Neural progenitor cell (in vitro differentiated cells): ENCODE data around the gene AP2B1. TPM values are rescaled to one million over a fixed set of nuclear protein-coding genes. Genes with fewer than 3 reads are reported as not detected.

Source experiments
- DNase-seq: peaks from one replicate; pipeline ENCODE4 v3.0.0-alpha.2; 2016; ENCODE audit warnings: low spot score
- H2AFZ ChIP-seq: fragments of 200-600 bp; sonication (generic); replicated peaks from 2 replicates; pipeline ENCODE4 v1.6.1; 2016; ENCODE audit warnings: antibody characterized with exemption
- H3F3A ChIP-seq: fragments of 200-600 bp; sonication (generic); 2 replicates; pipeline ENCODE4 v1.6.1; 2016; ENCODE audit warnings: antibody characterized with exemption, low read depth
- H3K27ac ChIP-seq: fragments of 200-600 bp; sonication (generic); 2 replicates; pipeline ENCODE4 v1.5.1; 2016; ENCODE audit warnings: mild to moderate bottlenecking
- H3K27me3 ChIP-seq: fragments of 200-600 bp; sonication (generic); 2 replicates; pipeline ENCODE4 v1.6.1; 2016; ENCODE audit warnings: mild to moderate bottlenecking, moderate library complexity
- H3K36me3 ChIP-seq: fragments of 200-600 bp; sonication (generic); 2 replicates; pipeline ENCODE4 v1.5.1; 2016
- H3K4me1 ChIP-seq: fragments of 200-600 bp; sonication (generic); 2 replicates; pipeline ENCODE4 v1.6.1; 2016; ENCODE audit warnings: mixed run types
- H3K4me2 ChIP-seq: fragments of 200-600 bp; sonication (generic); 2 replicates; pipeline ENCODE4 v1.6.1; 2016
- H3K4me3 ChIP-seq: fragments of 200-600 bp; sonication (generic); 2 replicates; pipeline ENCODE4 v1.5.1; 2016
- H3K79me2 ChIP-seq: fragments of 200-600 bp; sonication (generic); 2 replicates; pipeline ENCODE4 v1.6.1; 2016; ENCODE audit warnings: low read depth
- H3K9ac ChIP-seq: fragments of 200-600 bp; sonication (generic); 2 replicates; pipeline ENCODE4 v1.6.1; 2016
- H3K9me3 ChIP-seq: fragments of 200-600 bp; sonication (generic); 2 replicates; pipeline ENCODE4 v1.5.1; 2016; ENCODE audit warnings: low read depth
- H4K20me1 ChIP-seq: fragments of 200-600 bp; sonication (generic); 2 replicates; pipeline ENCODE4 v1.6.1; 2016; ENCODE audit warnings: low read depth
- H3K27ac Mint-ChIP-seq: 3 replicates; pipeline ENCODE4 v1.8.0; 2021; ENCODE audit warnings: mixed read lengths
- H3K27me3 Mint-ChIP-seq: 2 replicates; pipeline ENCODE4 v1.8.0; 2022; ENCODE audit warnings: low read depth, mild to moderate bottlenecking, inconsistent platforms, moderate library complexity, mixed read lengths; ENCODE audit not compliant: insufficient read depth
- H3K36me3 Mint-ChIP-seq: 3 replicates; pipeline ENCODE4 v1.8.0; 2021; ENCODE audit warnings: mixed read lengths
- H3K4me1 Mint-ChIP-seq: 3 replicates; pipeline ENCODE4 v1.8.0; 2021; ENCODE audit warnings: mixed read lengths
- H3K4me3 Mint-ChIP-seq: 3 replicates; pipeline ENCODE4 v1.8.0; 2021; ENCODE audit warnings: mild to moderate bottlenecking, moderate library complexity, mixed read lengths
- H3K9me3 Mint-ChIP-seq: 3 replicates; pipeline ENCODE4 v1.8.0; 2020; ENCODE audit warnings: mixed read lengths
- EZH2 ChIP-seq: fragments of 200-600 bp; sonication (generic); IDR thresholded peaks from 2 replicates; pipeline ENCODE4 v1.6.1; 2017; ENCODE audit warnings: antibody characterized with exemption, mild to moderate bottlenecking, moderate library complexity
- EZH2phosphoT487 ChIP-seq: fragments of 200-600 bp; sonication (generic); IDR thresholded peaks from 2 replicates; pipeline ENCODE4 v1.6.1; 2017; ENCODE audit warnings: antibody characterized with exemption
- total RNA-seq: library from RNA; depleted of rRNA; stranded (reverse); fragments of >200 nt; gene quantifications from 2 replicates; pipeline ENCODE4 v1.2.3, GENCODE V29; 2015; ENCODE audit warnings: low replicate concordance
- TF ChIP-seq, protein P1 (sequence below): fragments of 200-600 bp; sonication (generic); IDR thresholded peaks from 2 replicates; pipeline ENCODE4 v1.5.1; 2017; ENCODE audit warnings: antibody characterized with exemption, mild to moderate bottlenecking

The AP2B1 gene
- total RNA-seq, 1 donor from 2014 or later: 125 TPM

- Histone ChIP-seq H3K79me2 (no peaks in the 10 kb centered on the region), H3K4me2 (no peak overlapping the region), H3K36me3 (no peaks in the 10 kb centered on the region), H4K20me1 (no peaks in the 10 kb centered on the region), H2AFZ (no peak overlapping the region), H3K27me3 (peaks cover 54% of the 10 kb centered on the region), H3F3A (no peaks in the 10 kb centered on the region), H3K4me3 (no peak overlapping the region), H3K4me1 (no peaks in the 10 kb centered on the region), H3K9me3 (no peaks in the 10 kb centered on the region), H3K9ac (no peak overlapping the region), H3K27ac (no peak overlapping the region)
- TF ChIP-seq EZH2: no peak
- TF ChIP-seq, protein P1, sequence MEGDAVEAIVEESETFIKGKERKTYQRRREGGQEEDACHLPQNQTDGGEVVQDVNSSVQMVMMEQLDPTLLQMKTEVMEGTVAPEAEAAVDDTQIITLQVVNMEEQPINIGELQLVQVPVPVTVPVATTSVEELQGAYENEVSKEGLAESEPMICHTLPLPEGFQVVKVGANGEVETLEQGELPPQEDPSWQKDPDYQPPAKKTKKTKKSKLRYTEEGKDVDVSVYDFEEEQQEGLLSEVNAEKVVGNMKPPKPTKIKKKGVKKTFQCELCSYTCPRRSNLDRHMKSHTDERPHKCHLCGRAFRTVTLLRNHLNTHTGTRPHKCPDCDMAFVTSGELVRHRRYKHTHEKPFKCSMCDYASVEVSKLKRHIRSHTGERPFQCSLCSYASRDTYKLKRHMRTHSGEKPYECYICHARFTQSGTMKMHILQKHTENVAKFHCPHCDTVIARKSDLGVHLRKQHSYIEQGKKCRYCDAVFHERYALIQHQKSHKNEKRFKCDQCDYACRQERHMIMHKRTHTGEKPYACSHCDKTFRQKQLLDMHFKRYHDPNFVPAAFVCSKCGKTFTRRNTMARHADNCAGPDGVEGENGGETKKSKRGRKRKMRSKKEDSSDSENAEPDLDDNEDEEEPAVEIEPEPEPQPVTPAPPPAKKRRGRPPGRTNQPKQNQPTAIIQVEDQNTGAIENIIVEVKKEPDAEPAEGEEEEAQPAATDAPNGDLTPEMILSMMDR: no peak
- H3K4me3 Mint-ChIP-seq: no peak overlapping the region
- no peaks in the 10 kb centered on the region for H3K4me1 Mint-ChIP-seq
- H3K27ac Mint-ChIP-seq: no peak overlapping the region
- H3K27me3 Mint-ChIP-seq: peaks cover 6% of the 10 kb centered on the region
- no peaks in the 10 kb centered on the region for H3K9me3 Mint-ChIP-seq
- no peaks in the 10 kb centered on the region for H3K36me3 Mint-ChIP-seq
- no peak for DNase-seq
These were observed 38.8 kb upstream of the AP2B1 start for GRCh38 chr17:35548208-35548810.

DNA sequence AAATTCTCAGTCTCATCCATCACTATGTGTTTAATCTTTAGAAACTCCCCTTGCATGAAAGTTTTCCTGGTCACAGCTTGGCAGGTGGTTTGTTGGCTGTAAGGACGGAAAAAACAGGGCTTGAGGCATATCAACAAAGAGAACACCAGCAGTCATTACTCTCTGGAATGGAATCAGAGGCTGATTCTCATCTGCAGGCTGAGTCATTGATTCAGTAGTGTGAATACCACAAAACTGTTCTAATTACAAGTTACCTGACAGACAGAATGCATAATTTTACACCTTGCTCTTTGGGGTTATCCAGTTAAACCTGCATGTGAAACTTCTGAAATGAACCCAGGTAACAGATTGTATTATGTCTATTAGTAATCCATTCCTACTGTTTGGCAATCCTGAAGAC lies 38.1 kb upstream of the AP2B1 start:
- Mint-ChIP-seq H3K4me1 (no peaks in the 10 kb centered on the region), H3K27ac (no peak overlapping the region), H3K27me3 (peaks cover 9% of the 10 kb centered on the region), H3K4me3 (no peak overlapping the region), H3K9me3 (no peaks in the 10 kb centered on the region), H3K36me3 (no peaks in the 10 kb centered on the region)
- Histone ChIP-seq H3K27me3 (peaks cover 54% of the 10 kb centered on the region), H3K9ac (no peak overlapping the region), H3K4me2 (no peak overlapping the region), H3K4me3 (no peak overlapping the region), H3K79me2 (no peaks in the 10 kb centered on the region), H4K20me1 (no peaks in the 10 kb centered on the region), H3F3A (no peaks in the 10 kb centered on the region), H2AFZ (no peak overlapping the region), H3K27ac (no peak overlapping the region), H3K4me1 (no peaks in the 10 kb centered on the region), H3K9me3 (no peaks in the 10 kb centered on the region), H3K36me3 (no peaks in the 10 kb centered on the region)
- no peak for DNase-seq
- TF ChIP-seq EZH2phosphoT487 (no peak), EZH2 (no peak)
- TF ChIP-seq, protein P1: no peak

DNA sequence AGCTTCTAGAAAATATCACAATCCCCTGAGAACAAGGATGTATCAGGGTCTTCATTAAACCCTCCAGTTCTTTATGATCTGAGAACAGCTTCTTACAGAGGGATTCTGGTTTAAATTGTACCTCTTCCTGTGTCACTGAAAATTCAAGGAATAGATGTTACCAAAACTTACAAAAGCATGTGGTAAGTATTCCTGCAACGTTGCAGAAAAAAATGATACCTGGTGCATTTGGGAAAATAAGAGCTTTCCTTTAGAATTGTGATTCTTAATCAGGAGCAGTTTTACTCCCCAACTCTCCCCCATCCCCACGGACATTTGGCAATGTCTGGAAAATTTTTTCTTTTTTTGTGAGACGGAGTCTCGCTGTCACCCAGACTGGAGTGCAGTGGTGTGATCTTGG lies 33.8 kb upstream of the AP2B1 start:
- no peak overlapping the region for H3K4me2 ChIP-seq
- H4K20me1 ChIP-seq: no peaks in the 10 kb centered on the region
- TF ChIP-seq EZH2: no peak
- TF ChIP-seq EZH2phosphoT487: no peak
- TF ChIP-seq, protein P1: no peak
- peaks cover 4% of the 10 kb centered on the region for H3K27me3 Mint-ChIP-seq
- H3K9me3 Mint-ChIP-seq: no peaks in the 10 kb centered on the region
- H3K4me3 ChIP-seq: no peak overlapping the region
- no peak overlapping the region for H2AFZ ChIP-seq
- H3K4me1 ChIP-seq: no peaks in the 10 kb centered on the region
- no peaks in the 10 kb centered on the region for H3K79me2 ChIP-seq
- H3K27me3 ChIP-seq: peaks cover 31% of the 10 kb centered on the region
- H3K36me3 ChIP-seq: no peaks in the 10 kb centered on the region
- H3K9me3 ChIP-seq: no peaks in the 10 kb centered on the region
- no peak overlapping the region for H3K9ac ChIP-seq
- no peak overlapping the region for H3K27ac ChIP-seq
- peaks cover 3% of the 10 kb centered on the region for H3K4me1 Mint-ChIP-seq
- no peak overlapping the region for H3K4me3 Mint-ChIP-seq
- DNase-seq: no peak
- no peaks in the 10 kb centered on the region for H3F3A ChIP-seq
- H3K27ac Mint-ChIP-seq: no peak overlapping the region
- H3K36me3 Mint-ChIP-seq: no peaks in the 10 kb centered on the region
